ENCODE results near the gene DENND1A.
A peak's percentile ranks its signal among the peaks of the same experiment; 100 is the strongest.

Gene DENND1A

GRCh38 chr9:123555646-123556045 is 374.3 kb downstream of the DENND1A start:
- no peak for DNase-seq

- DNase-seq: no peak
Measured at GRCh38 chr9:123552530-123552929, 377.4 kb downstream of the DENND1A start.

GRCh38 chr9:123551734-123552133 is 378.2 kb downstream of the DENND1A start:
- no peak for DNase-seq

- DNase-seq: no peak
Measured at GRCh38 chr9:123550797-123551196, 379.1 kb downstream of the DENND1A start.

GRCh38 chr9:123550012-123550411 is 379.9 kb downstream of the DENND1A start:
- no peak for DNase-seq

GRCh38 chr9:123548741-123549545 is 381.0 kb downstream of the DENND1A start:
- no peak for DNase-seq

GRCh38 chr9:123544007-123544827 is 385.7 kb downstream of the DENND1A start:
- peak; percentile 49 for DNase-seq

GRCh38 chr9:123543492-123543891 is 386.4 kb downstream of the DENND1A start:
- DNase-seq: no peak

- no peak for DNase-seq
Measured at GRCh38 chr9:123542435-123543225, 387.3 kb downstream of the DENND1A start.

GRCh38 chr9:123541411-123541810 is 388.5 kb downstream of the DENND1A start:
- DNase-seq: no peak

GRCh38 chr9:123540457-123540856 is 389.5 kb downstream of the DENND1A start:
- no peak for DNase-seq

GRCh38 chr9:123537809-123538208 is 392.1 kb downstream of the DENND1A start:
- DNase-seq: no peak

GRCh38 chr9:123536455-123536868 is 393.5 kb downstream of the DENND1A start:
- DNase-seq: no peak

GRCh38 chr9:123534336-123534735 is 395.6 kb downstream of the DENND1A start:
- no peak for DNase-seq

GRCh38 chr9:123530244-123530643 is 399.7 kb downstream of the DENND1A start:
- DNase-seq: no peak

GRCh38 chr9:123528501-123528900 is 401.4 kb downstream of the DENND1A start:
- no peak for DNase-seq

- DNase-seq: no peak
Measured at GRCh38 chr9:123527981-123528380, 401.9 kb downstream of the DENND1A start.

GRCh38 chr9:123525957-123526356 is 404.0 kb downstream of the DENND1A start:
- no peak for DNase-seq

GRCh38 chr9:123525424-123525823 is 404.5 kb downstream of the DENND1A start:
- DNase-seq: no peak

GRCh38 chr9:123524866-123525265 is 405.1 kb downstream of the DENND1A start:
- no peak for DNase-seq

- DNase-seq: no peak
Measured at GRCh38 chr9:123523845-123524244, 406.1 kb downstream of the DENND1A start.

GRCh38 chr9:123523001-123523400 is 406.9 kb downstream of the DENND1A start:
- DNase-seq: no peak

GRCh38 chr9:123522251-123522650 is 407.7 kb downstream of the DENND1A start:
- DNase-seq: no peak

Data from NCI-H1105 treated with DMSO at 0.1 percent for 48 hours (cell line).